H1 (cell line): Measurements from ENCODE around the gene ME3. TPM values are rescaled to one million over a fixed set of nuclear protein-coding genes. Genes with fewer than 3 reads are reported as not detected.

Source experiments
- CTCF ChIA-PET: fragments of 300-600 bp; sonication (Branson Sonifier 250); formaldehyde crosslinking; loops from one replicate; lab custom pipeline; 2021; ENCODE audit not compliant: partially characterized antibody; lab: Charles Lee
- POLR2A ChIA-PET: fragments of 300-600 bp; sonication (Branson Sonifier 250); formaldehyde crosslinking; loops from one replicate; lab custom pipeline; 2021; ENCODE audit warnings: inconsistent platforms; ENCODE audit not compliant: partially characterized antibody; lab: Charles Lee
- DNase-seq, 2 experiments: peaks; one replicate each; pipeline versions ENCODE4 v3.0.0 to v3.0.0-alpha.2; 2010 to 2022; ENCODE audit warnings: low spot score in 2 of 2, low read depth in 1 of 2, mixed read lengths in 1 of 2
- FAIRE-seq: peaks from 2 replicates; lab custom pipeline; 2011; peaks lifted over from hg19 to GRCh38; lab: Jason Lieb, UNC
- H2AFZ ChIP-seq: 2 replicates; pipeline ENCODE4 v1.8.1; 2012; ENCODE audit warnings: low read length, inconsistent platforms
- H2AK5ac ChIP-seq: 2 replicates; pipeline ENCODE4 v1.6.1; 2013; ENCODE audit warnings: low read depth, low read length
- H2BK120ac ChIP-seq: replicated peaks from 2 replicates; pipeline ENCODE3; 2013; ENCODE audit warnings: low read depth, low read length, inconsistent platforms
- H2BK12ac ChIP-seq: 2 replicates; pipeline ENCODE4 v1.6.1; 2013; ENCODE audit warnings: low read depth, low read length
- H2BK15ac ChIP-seq: 2 replicates; pipeline ENCODE4 v1.6.1; 2013; ENCODE audit warnings: low read length
- H2BK20ac ChIP-seq: 2 replicates; pipeline ENCODE4 v1.6.1; 2013; ENCODE audit warnings: low read length
- H2BK5ac ChIP-seq: 2 replicates; pipeline ENCODE4 v1.6.1; 2013; ENCODE audit warnings: low read depth, low read length
- H3K14ac ChIP-seq: 2 replicates; pipeline ENCODE4 v1.6.1; 2013; ENCODE audit warnings: inconsistent platforms; ENCODE audit not compliant: insufficient read length
- H3K18ac ChIP-seq: 2 replicates; pipeline ENCODE4 v1.6.1; 2013; ENCODE audit warnings: low read length; ENCODE audit errors: extremely low read depth
- H3K23ac ChIP-seq: 2 replicates; pipeline ENCODE4 v1.6.1; 2013; ENCODE audit warnings: inconsistent platforms; ENCODE audit not compliant: insufficient read length
- H3K23me2 ChIP-seq: 2 replicates; pipeline ENCODE4 v1.6.1; 2013; ENCODE audit warnings: low read depth, low read length
- H3K27ac ChIP-seq: 2 replicates; pipeline ENCODE4 v1.6.1; 2011; ENCODE audit warnings: low read depth, low read length, inconsistent platforms
- H3K27me3 ChIP-seq, 4 experiments: replicated peaks in 1 of 4; 1 replicate in 1 of 4; 2 replicates in 3 of 4; pipeline versions ENCODE4 v1.6.1 to v1.8.1; 2011 to 2013; ENCODE audit warnings: low read length in 3 of 4, mild to moderate bottlenecking in 3 of 4, inconsistent platforms in 2 of 4, mixed read lengths in 2 of 4, moderate library complexity in 1 of 4; ENCODE audit not compliant: control insufficient read depth in 3 of 4, insufficient read depth in 3 of 4; ENCODE audit errors: extremely low read depth in 1 of 4
- H3K36me3 ChIP-seq, 4 experiments: 2 replicates each; pipeline versions ENCODE4 v1.6.1 to v1.8.1; 2011 to 2013; ENCODE audit warnings: mild to moderate bottlenecking in 4 of 4, low read length in 3 of 4, moderate library complexity in 2 of 4, control low read depth in 1 of 4, inconsistent platforms in 1 of 4; ENCODE audit not compliant: insufficient read depth in 4 of 4, control insufficient read depth in 2 of 4
- H3K4ac ChIP-seq: replicated peaks from 2 replicates; pipeline ENCODE3; 2013; ENCODE audit warnings: low read length, low read depth, mixed read lengths, inconsistent platforms; ENCODE audit not compliant: insufficient read length
- H3K4me1 ChIP-seq, 4 experiments: replicated peaks in 1 of 4; 1 replicate in 1 of 4; 2 replicates in 3 of 4; pipeline versions ENCODE4 v1.6.1 to v1.8.1; 2011 to 2013; ENCODE audit warnings: low read length in 3 of 4, inconsistent platforms in 2 of 4, mixed read lengths in 1 of 4; ENCODE audit not compliant: insufficient read depth in 4 of 4, control insufficient read depth in 3 of 4
- H3K4me2 ChIP-seq, 2 experiments: 2 replicates each; pipeline versions ENCODE4 v1.6.1 to v1.8.1; 2011 to 2013; ENCODE audit warnings: low read depth in 2 of 2, low read length in 2 of 2, control low read depth in 1 of 2, inconsistent platforms in 1 of 2, mild to moderate bottlenecking in 1 of 2; ENCODE audit not compliant: insufficient read depth in 1 of 2
- H3K4me3 ChIP-seq, 4 experiments: fragments of 200-600, 300-600 bp in 1 of 4; sonication (generic), shearing (Covaris generic), sonication (Bioruptor Twin) in 1 of 4; 2 replicates each; pipeline versions ENCODE4 v1.5.1 to v1.8.1; 2011 to 2016; ENCODE audit warnings: low read length in 4 of 4, low read depth in 3 of 4, control low read depth in 2 of 4, inconsistent platforms in 2 of 4, mild to moderate bottlenecking in 2 of 4, mixed read lengths in 1 of 4, moderate library complexity in 1 of 4; ENCODE audit not compliant: insufficient read depth in 2 of 4; ENCODE audit errors: extremely low read depth in 1 of 4
- H3K56ac ChIP-seq: replicated peaks from 2 replicates; pipeline ENCODE3; 2013; ENCODE audit warnings: low read depth, mild to moderate bottlenecking, mixed read lengths, low read length, inconsistent platforms; ENCODE audit not compliant: insufficient read length
- H3K79me1 ChIP-seq: 2 replicates; pipeline ENCODE4 v1.6.1; 2013; ENCODE audit warnings: low read depth, low read length, control low read depth
- H3K79me2 ChIP-seq, 2 experiments: 2 replicates each; pipeline versions ENCODE4 v1.6.1 to v1.8.1; 2012 to 2013; ENCODE audit warnings: low read length in 2 of 2, mild to moderate bottlenecking in 2 of 2, inconsistent platforms in 1 of 2; ENCODE audit not compliant: insufficient read depth in 2 of 2, control insufficient read depth in 1 of 2
- H3K9ac ChIP-seq, 4 experiments: replicated peaks in 1 of 4; 1 replicate in 1 of 4; 2 replicates in 3 of 4; pipeline versions ENCODE4 v1.6.1 to v1.8.1; 2011 to 2013; ENCODE audit warnings: low read depth in 3 of 4, low read length in 3 of 4, control low read depth in 2 of 4, mild to moderate bottlenecking in 2 of 4, moderate library complexity in 2 of 4, inconsistent platforms in 1 of 4; ENCODE audit errors: extremely low read depth in 1 of 4
- H3K9me3 ChIP-seq, 2 experiments: 2 replicates each; pipeline versions ENCODE4 v1.6.1 to v1.8.1; 2012 to 2013; ENCODE audit warnings: mild to moderate bottlenecking in 2 of 2, moderate library complexity in 2 of 2, control low read depth in 1 of 2, inconsistent platforms in 1 of 2, low read depth in 1 of 2, low read length in 1 of 2, mixed read lengths in 1 of 2; ENCODE audit not compliant: insufficient read depth in 2 of 2
- H4K20me1 ChIP-seq, 2 experiments: replicated peaks in 1 of 2; 2 replicates each; pipeline versions ENCODE3 to v1.8.1; 2011 to 2013; ENCODE audit warnings: inconsistent platforms in 2 of 2, low read length in 2 of 2, mild to moderate bottlenecking in 1 of 2; ENCODE audit not compliant: insufficient read depth in 2 of 2, control insufficient read depth in 1 of 2
- H4K5ac ChIP-seq: 2 replicates; pipeline ENCODE4 v1.6.1; 2013; ENCODE audit warnings: low read length, low read depth, mixed read lengths, inconsistent platforms; ENCODE audit not compliant: insufficient read length
- H4K8ac ChIP-seq: 2 replicates; pipeline ENCODE4 v1.8.0; 2013; ENCODE audit warnings: mild to moderate bottlenecking, moderate library complexity, low read length, inconsistent platforms; ENCODE audit not compliant: insufficient read depth; ENCODE audit errors: extremely low read depth
- H4K91ac ChIP-seq: replicated peaks from 2 replicates; pipeline ENCODE3; 2013; ENCODE audit warnings: low read length, mixed read lengths, inconsistent platforms; ENCODE audit not compliant: insufficient read length
- ASH2L ChIP-seq: fragments of 200-600, 300-600 bp; sonication (generic); IDR thresholded peaks from one replicate; pipeline ENCODE4 v1.7.1; 2017; ENCODE audit warnings: low read length
- RBBP5 ChIP-seq: IDR thresholded peaks from 2 replicates; pipeline ENCODE4 v1.7.1; 2012; ENCODE audit warnings: low read depth, mild to moderate bottlenecking, inconsistent platforms, low read length, moderate library complexity, borderline replicate concordance
- SAP30 ChIP-seq: fragments of 300-600 bp; sonication (generic); IDR thresholded peaks from 2 replicates; pipeline ENCODE4 v1.7.1; 2012; ENCODE audit warnings: low read length, moderate library complexity, mild to moderate bottlenecking, inconsistent platforms; ENCODE audit not compliant: insufficient read depth, insufficient replicate concordance
- TAF1 ChIP-seq: IDR thresholded peaks from 2 replicates; pipeline ENCODE4 v1.6.1; 2011; ENCODE audit warnings: mild to moderate bottlenecking, low read depth, low read length
- TBP ChIP-seq: IDR thresholded peaks from 2 replicates; pipeline ENCODE4 v1.6.1; 2011; ENCODE audit warnings: low read depth, low read length, improper control_type of control experiment
- TEAD4 ChIP-seq: IDR thresholded peaks from 2 replicates; pipeline ENCODE4 v1.6.1; 2012; ENCODE audit warnings: low read depth, low read length, inconsistent platforms, mixed read lengths
- WGBS, 2 experiments: shearing (Covaris generic) in 1 of 2; methylation state at CpG; one replicate each; pipeline versions ENCODE4 v1.1.6 to v1.1.7; 2013 to 2015; ENCODE audit warnings: low lambda C conversion rate in 2 of 2, mixed read lengths in 2 of 2, inconsistent platforms in 1 of 2, low coverage in 1 of 2, missing lambda C conversion rate in 1 of 2; ENCODE audit not compliant: insufficient replicate concordance in 2 of 2, insufficient coverage in 1 of 2, insufficient read length in 1 of 2; ENCODE audit errors: extremely low coverage in 1 of 2, missing lambda C conversion rate in 1 of 2; 5-methylcytosine and 5-hydroxymethylcytosine counted together
- polyA plus RNA-seq, 7 experiments: library from polyadenylated mRNA; depleted of rRNA in 3 of 7; stranded (reverse) in 5 of 7; unstranded in 2 of 7; fragments of >200 nt in 5 of 7; fragments of 200-250 nt in 2 of 7; gene quantifications; 1 replicate in 5 of 7; 2 replicates in 1 of 7; 4 replicates in 1 of 7; pipeline versions ENCODE4 v1.2.1 to v1.2.3, GENCODE V29; 2011 to 2013; ENCODE audit warnings: missing spikeins in 2 of 7, mixed read lengths in 2 of 7
- total RNA-seq: library from RNA; stranded (reverse); fragmentation: NEBNext Ultra II Directional; extraction: Animal tissue kit (Norgen Biotek cat#: 25700); gene quantifications from 2 replicates; pipeline ENCODE4 v1.2.1, GENCODE V29; 2021
- TF ChIP-seq, protein P1 (sequence below): IDR thresholded peaks from 2 replicates; pipeline ENCODE4 v1.6.1; 2012; ENCODE audit warnings: inconsistent platforms

The ME3 gene
- total and polyA plus RNA-seq, 2 of the 8 experiments (the other 6 are each of a cell fraction or from before 2014, with no cell fraction given), result 1.5 to 2.8 TPM

DNA sequence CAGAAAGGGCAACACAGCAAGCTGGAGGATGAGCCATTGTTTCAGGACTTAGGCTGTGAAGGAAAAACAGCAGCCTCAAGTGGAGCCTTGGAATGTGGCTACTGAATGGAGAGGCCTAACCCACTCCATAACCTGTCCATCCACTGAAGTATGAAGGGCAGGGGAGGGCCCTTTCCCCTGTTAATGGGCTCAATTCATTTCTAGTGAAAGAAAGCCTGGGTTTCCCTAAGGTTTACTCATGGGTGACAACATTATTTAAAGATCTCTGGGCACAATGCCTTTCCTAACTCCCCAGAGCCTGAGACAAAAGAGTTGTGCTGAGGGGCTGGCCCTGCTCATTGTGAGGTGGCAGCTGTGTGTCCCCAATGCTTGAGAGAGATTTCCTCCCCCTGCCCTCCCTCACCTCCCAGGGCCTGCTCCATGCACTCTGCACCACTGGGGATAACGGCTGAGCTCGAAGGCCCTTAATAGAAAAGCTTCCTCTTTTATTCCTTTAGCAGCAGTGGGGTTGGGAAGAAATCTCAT is 83.8 kb downstream of the ME3 start:
- H3K56ac ChIP-seq, result no peak overlapping the region
- H4K5ac ChIP-seq, result no peak overlapping the region
- H3K79me2 ChIP-seq, result no peaks in the 10 kb centered on the region
- H3K4me1 ChIP-seq, result peaks cover 3 to 12% (median 9%) of the 10 kb centered on the region in 4 experiments; a peak in 6 of 7 replicates
- no peak overlapping the region for H3K9ac ChIP-seq
- H3K18ac ChIP-seq, result peak overlapping the region; percentile 3; the same call in 1 of the 2 replicates
- H4K91ac ChIP-seq, result no peak overlapping the region
- peak overlapping the region in 1 of 2 experiments; percentile 3; a peak in 1 of 4 replicates for H3K4me2 ChIP-seq
- H3K36me3 ChIP-seq, result no peaks in the 10 kb centered on the region
- 74% methylated on average over 2 of the region's 2 CpGs; no CpG with 5 or more reads in 1 of the 2 experiments for WGBS, 2 experiments
- H2BK120ac ChIP-seq, result no peak overlapping the region
- H4K20me1 ChIP-seq, result no peaks in the 10 kb centered on the region
- H3K4ac ChIP-seq, result no peak overlapping the region
- CTCF ChIA-PET, result interaction anchor here (0.6 to 3.2 kb wide), 9 partner anchors 14 to 405 kb away, joined by 3 to 24 read pairs (median 3); no protein-coding TSS in a partner anchor
- no peak overlapping the region for H3K23ac ChIP-seq
- H3K14ac ChIP-seq, result no peak overlapping the region
- H4K8ac ChIP-seq, result no peak overlapping the region
- no peak for DNase-seq
- H3K4me3 ChIP-seq, result no peak overlapping the region
- H2BK20ac ChIP-seq, result no peak overlapping the region
- no peaks in the 10 kb centered on the region; the same call in 1 of the 2 replicates for H3K23me2 ChIP-seq
- H2BK12ac ChIP-seq, result no peak overlapping the region
- no peaks in the 10 kb centered on the region for H3K9me3 ChIP-seq
- no peak overlapping the region for H2AK5ac ChIP-seq
- no peak overlapping the region for H2BK15ac ChIP-seq
- H2BK5ac ChIP-seq, result no peak overlapping the region
- POLR2A ChIA-PET, result interaction anchor here (1.4 kb wide), 1 partner anchor 17 kb away, joined by 6 read pairs; no protein-coding TSS in a partner anchor
- H3K79me1 ChIP-seq, result no peaks in the 10 kb centered on the region
- no peak for FAIRE-seq
- peak overlapping the region; percentile 32; the same call in 1 of the 2 replicates for H3K27ac ChIP-seq
- no peaks in the 10 kb centered on the region for H3K27me3 ChIP-seq
- peak overlapping the region; percentile 62; the same call in 1 of the 2 replicates for H2AFZ ChIP-seq
- peak; percentile 44 for TF ChIP-seq ASH2L
- peak; percentile 60; the same call in 1 of the 2 replicates for TF ChIP-seq RBBP5
- no peak for TF ChIP-seq SAP30
- peak; percentile 81 for TF ChIP-seq TEAD4
- TF ChIP-seq, protein P1, sequence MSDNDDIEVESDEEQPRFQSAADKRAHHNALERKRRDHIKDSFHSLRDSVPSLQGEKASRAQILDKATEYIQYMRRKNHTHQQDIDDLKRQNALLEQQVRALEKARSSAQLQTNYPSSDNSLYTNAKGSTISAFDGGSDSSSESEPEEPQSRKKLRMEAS, result peak; percentile 54
- TF ChIP-seq TAF1, result 0 out of 2 replicates have a peak, but pooled peaks have one; percentile 19
- no peak for TF ChIP-seq TBP
- TF ChIP-seq, all 59 proteins: peak for 5
